HepG2 (cell line): ENCODE data around the gene COPS4. TPM values are rescaled to one million over a fixed set of nuclear protein-coding genes. Genes with fewer than 3 reads are reported as not detected.

Source experiments
- ASH2L ChIP-seq: fragments of 300-600, 200-600 bp; sonication (generic); IDR thresholded peaks from 2 replicates; pipeline ENCODE4 v1.7.0; 2017; ENCODE audit warnings: low read depth, mild to moderate bottlenecking, moderate library complexity, mixed read lengths, low read length; ENCODE audit not compliant: insufficient read length
- BRD4 ChIP-seq: sonication (generic); formaldehyde crosslinking; IDR thresholded peaks from 2 replicates; pipeline ENCODE4 v1.4.0; 2020; ENCODE audit warnings: missing genetic modification reagents
- FIP1L1 ChIP-seq: fragments of 200-400 bp; formaldehyde crosslinking; IDR thresholded peaks from 2 replicates; pipeline ENCODE4 v1.6.1; 2018; ENCODE audit warnings: low read depth, mild to moderate bottlenecking, low read length, moderate library complexity, borderline replicate concordance; ENCODE audit not compliant: insufficient read depth
- HCFC1 ChIP-seq: fragments of 150-350 bp; IDR thresholded peaks from 2 replicates; pipeline ENCODE4 v1.6.1; 2014; ENCODE audit warnings: low read depth, low read length
- JARID2 ChIP-seq: sonication (generic); formaldehyde crosslinking; IDR thresholded peaks from 2 replicates; pipeline ENCODE4 v1.8.1; 2023; ENCODE audit warnings: missing genetic modification reagents, inconsistent platforms; ENCODE audit not compliant: insufficient replicate concordance
- POGZ ChIP-seq: sonication (generic); formaldehyde crosslinking; IDR thresholded peaks from 2 replicates; pipeline ENCODE4 v1.4.0; 2020; ENCODE audit warnings: mild to moderate bottlenecking, missing genetic modification reagents
- REST ChIP-seq, 2 experiments: IDR thresholded peaks; 2 replicates each; pipeline ENCODE4 v1.6.1; 2011 to 2012; ENCODE audit warnings: low read length in 2 of 2, borderline replicate concordance in 1 of 2, low read depth in 1 of 2, mild to moderate bottlenecking in 1 of 2, moderate library complexity in 1 of 2
- SP2 ChIP-seq: sonication (generic); formaldehyde crosslinking; IDR thresholded peaks from 2 replicates; pipeline ENCODE4 v1.5.1; 2020; ENCODE audit warnings: mild to moderate bottlenecking, missing genetic modification reagents
- ZBTB40 ChIP-seq, 2 experiments: fragments of 450-650 bp in 1 of 2; sonication (generic) in 1 of 2; formaldehyde crosslinking in 1 of 2; IDR thresholded peaks; 2 replicates each; pipeline versions ENCODE4 v1.6.1 to v1.8.0; 2016 to 2022; ENCODE audit warnings: antibody characterized with exemption in 1 of 2, mild to moderate bottlenecking in 1 of 2, missing genetic modification reagents in 1 of 2
- ZNF136 ChIP-seq: sonication (generic); formaldehyde crosslinking; IDR thresholded peaks from 2 replicates; pipeline ENCODE4 v1.8.1; 2022; ENCODE audit warnings: low read depth, mild to moderate bottlenecking, moderate library complexity, missing genetic modification reagents
- polyA plus RNA-seq, 8 experiments: library from polyadenylated mRNA; depleted of rRNA in 3 of 8; stranded (reverse) in 7 of 8; unstranded in 1 of 8; fragments of >200 nt; fragmentation: Illumina TruSeq in 4 of 8; extraction: Trizol in 4 of 8; gene quantifications; 2 replicates each; pipeline versions ENCODE4 v1.2.1 to v1.2.3, GENCODE V29; 2011 to 2016; ENCODE audit warnings: low read depth in 4 of 8, missing spikeins in 1 of 8, mixed read lengths in 1 of 8; ENCODE audit not compliant: insufficient read depth in 1 of 8
- total RNA-seq, 5 experiments: library from RNA; depleted of rRNA; stranded (reverse); fragments of >200 nt; fragmentation: Illumina TruSeq; extraction: Trizol; gene quantifications; 2 replicates each; pipeline ENCODE4 v1.2.3, GENCODE V29; 2016; ENCODE audit warnings: low read depth in 1 of 5
- TF ChIP-seq, protein P1 (sequence below): IDR thresholded peaks from 2 replicates; pipeline ENCODE4 v1.6.1; 2012; ENCODE audit warnings: inconsistent platforms
- TF ChIP-seq, protein P2 (sequence below): sonication (generic); formaldehyde crosslinking; IDR thresholded peaks from 2 replicates; pipeline ENCODE4 v1.4.0; 2020; ENCODE audit warnings: mild to moderate bottlenecking, missing genetic modification reagents

Gene COPS4
- total and polyA plus RNA-seq, 2 of the 13 experiments (the other 11 are each of a cell fraction or from before 2014, with no cell fraction given): 28.8 to 52.5 TPM

GRCh38 chr4:83012687-83013419, 22.1 kb upstream of the COPS4 start (continued):
- no peak; a peak in 1 of 4 replicates for TF ChIP-seq REST (IDR thresholded peaks at IDR 0.05; ENCODE audit: borderline replicate concordance in 1 of 2, low read depth in 1 of 2, low read length in 2 of 2)
- peak; percentile 8 for TF ChIP-seq ASH2L
- TF ChIP-seq SP2: peak; percentile 64; the same call in 1 of the 2 replicates
- TF ChIP-seq, protein P1, sequence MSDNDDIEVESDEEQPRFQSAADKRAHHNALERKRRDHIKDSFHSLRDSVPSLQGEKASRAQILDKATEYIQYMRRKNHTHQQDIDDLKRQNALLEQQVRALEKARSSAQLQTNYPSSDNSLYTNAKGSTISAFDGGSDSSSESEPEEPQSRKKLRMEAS: peak; percentile 97
- TF ChIP-seq ZBTB40 (IDR thresholded peaks at IDR 0.05): no peak
- TF ChIP-seq ZBTB40 (CRISPR knock-in tag; IDR thresholded peaks at IDR 0.05): peak; percentile 47; the same call in 1 of the 2 replicates
- TF ChIP-seq, protein P2, sequence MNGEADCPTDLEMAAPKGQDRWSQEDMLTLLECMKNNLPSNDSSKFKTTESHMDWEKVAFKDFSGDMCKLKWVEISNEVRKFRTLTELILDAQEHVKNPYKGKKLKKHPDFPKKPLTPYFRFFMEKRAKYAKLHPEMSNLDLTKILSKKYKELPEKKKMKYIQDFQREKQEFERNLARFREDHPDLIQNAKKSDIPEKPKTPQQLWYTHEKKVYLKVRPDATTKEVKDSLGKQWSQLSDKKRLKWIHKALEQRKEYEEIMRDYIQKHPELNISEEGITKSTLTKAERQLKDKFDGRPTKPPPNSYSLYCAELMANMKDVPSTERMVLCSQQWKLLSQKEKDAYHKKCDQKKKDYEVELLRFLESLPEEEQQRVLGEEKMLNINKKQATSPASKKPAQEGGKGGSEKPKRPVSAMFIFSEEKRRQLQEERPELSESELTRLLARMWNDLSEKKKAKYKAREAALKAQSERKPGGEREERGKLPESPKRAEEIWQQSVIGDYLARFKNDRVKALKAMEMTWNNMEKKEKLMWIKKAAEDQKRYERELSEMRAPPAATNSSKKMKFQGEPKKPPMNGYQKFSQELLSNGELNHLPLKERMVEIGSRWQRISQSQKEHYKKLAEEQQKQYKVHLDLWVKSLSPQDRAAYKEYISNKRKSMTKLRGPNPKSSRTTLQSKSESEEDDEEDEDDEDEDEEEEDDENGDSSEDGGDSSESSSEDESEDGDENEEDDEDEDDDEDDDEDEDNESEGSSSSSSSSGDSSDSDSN (CRISPR knock-in tag): peak; percentile 67
- TF ChIP-seq JARID2 (CRISPR knock-in tag): no peak
- TF ChIP-seq HCFC1: peak; percentile 53
- TF ChIP-seq POGZ: peak; percentile 95
- TF ChIP-seq BRD4 (CRISPR knock-in tag): 0 out of 2 replicates have a peak, but pooled peaks have one; percentile 62
- TF ChIP-seq FIP1L1: no peak
- TF ChIP-seq ZNF136 (CRISPR knock-in tag): no peak
